GM12878 (cell line): ENCODE results near the gene NGRN. TPM values are rescaled to one million over a fixed set of nuclear protein-coding genes. Genes with fewer than 3 reads are reported as not detected.

Experiments
- ATAC-seq: fragments of 200-7000 bp; cut with Tn5 transposase; 3 replicates; pipeline ENCODE4 v1.9.1; 2020; ENCODE audit warnings: mild to moderate bottlenecking, moderate library complexity
- BruUV-seq: library from RNA; stranded (reverse); fragments of 400-500 nt; replicated peaks from 2 replicates; lab custom pipeline; 2021; lab: Mats Ljungman, UMichigan
- CTCF ChIA-PET: fragments of 300-600 bp; sonication (Branson Sonifier 250); formaldehyde crosslinking; extraction: SDS; loops from one replicate; lab custom pipeline; 2021; ENCODE audit warnings: inconsistent platforms; lab: Yijun Ruan, JAX
- POLR2A ChIA-PET: fragments of 350-600 bp; formaldehyde crosslinking; extraction: SDS; loops from one replicate; lab custom pipeline; 2021; ENCODE audit warnings: inconsistent platforms; lab: Charles Lee
- RAD21 ChIA-PET: fragments of 300-600 bp; sonication (Branson Sonifier 250); formaldehyde crosslinking; loops from one replicate; lab custom pipeline; 2023; ENCODE audit warnings: antibody characterized with exemption; ENCODE audit not compliant: unreplicated experiment; lab: Charles Lee
- SMC1A ChIA-PET: fragments of 300-600 bp; sonication (Branson Sonifier 250); formaldehyde crosslinking; loops from one replicate; lab custom pipeline; 2023; ENCODE audit not compliant: unreplicated experiment, uncharacterized antibody; lab: Charles Lee
- DNase-seq: peaks from one replicate; pipeline ENCODE4 v3.0.0-alpha.2; 2011; ENCODE audit warnings: low read depth, low spot score
- FAIRE-seq: peaks from 3 replicates; lab custom pipeline; 2011; peaks lifted over from hg19 to GRCh38; lab: Jason Lieb, UNC
- H2AFZ ChIP-seq: 2 replicates; pipeline ENCODE4 v1.6.0; 2011; ENCODE audit warnings: low read depth, low read length, control low read depth; ENCODE audit not compliant: control insufficient read depth
- H3K27ac ChIP-seq: 2 replicates; pipeline ENCODE4 v1.5.1; 2011; ENCODE audit warnings: control low read depth; ENCODE audit not compliant: control insufficient read depth, insufficient read depth
- H3K27me3 ChIP-seq, 2 experiments: replicated peaks in 1 of 2; 2 replicates each; pipeline versions ENCODE4 v1.6.0 to v1.6.1; 2011; ENCODE audit warnings: low read length in 1 of 2; ENCODE audit not compliant: control insufficient read depth in 2 of 2, insufficient read depth in 2 of 2
- H3K36me3 ChIP-seq, 2 experiments: 2 replicates each; pipeline ENCODE4 v1.5.1; 2011; ENCODE audit warnings: low read length in 1 of 2; ENCODE audit not compliant: control insufficient read depth in 2 of 2, insufficient read depth in 2 of 2
- H3K4me1 ChIP-seq: 2 replicates; pipeline ENCODE4 v1.6.1; 2011; ENCODE audit warnings: mild to moderate bottlenecking, low read length, moderate library complexity, mixed read lengths; ENCODE audit not compliant: control insufficient read depth, insufficient read depth
- H3K4me2 ChIP-seq: 2 replicates; pipeline ENCODE4 v1.6.0; 2011; ENCODE audit warnings: control low read depth; ENCODE audit not compliant: control insufficient read depth, insufficient read depth
- H3K4me3 ChIP-seq: fragments of 200-600 bp; sonication (generic); 2 replicates; pipeline ENCODE4 v1.5.1; 2016
- H3K79me2 ChIP-seq: 2 replicates; pipeline ENCODE4 v1.6.0; 2011; ENCODE audit warnings: low read length; ENCODE audit not compliant: control insufficient read depth, insufficient read depth
- H3K9ac ChIP-seq: 2 replicates; pipeline ENCODE4 v1.8.0; 2011; ENCODE audit warnings: low read length, control low read depth, mixed read lengths; ENCODE audit not compliant: control insufficient read depth, insufficient read depth
- H3K9me3 ChIP-seq: replicated peaks from 3 replicates; pipeline ENCODE4 v1.5.1; 2011; ENCODE audit warnings: mild to moderate bottlenecking, low read length; ENCODE audit not compliant: control insufficient read depth, insufficient read depth
- H4K20me1 ChIP-seq: 2 replicates; pipeline ENCODE4 v1.6.0; 2011; ENCODE audit not compliant: control insufficient read depth, insufficient read depth
- ATF7 ChIP-seq: fragments of 450-650 bp; IDR thresholded peaks from 2 replicates; pipeline ENCODE4 v1.6.1; 2016; ENCODE audit warnings: low read depth, mild to moderate bottlenecking
- BMI1 ChIP-seq: fragments of 450-650 bp; IDR thresholded peaks from 2 replicates; pipeline ENCODE4 v1.6.1; 2016; ENCODE audit warnings: mild to moderate bottlenecking, moderate library complexity, borderline replicate concordance
- DPF2 ChIP-seq: fragments of 450-650 bp; IDR thresholded peaks from 2 replicates; pipeline ENCODE4 v1.6.1; 2017; ENCODE audit warnings: mild to moderate bottlenecking
- ETV6 ChIP-seq, 2 experiments: fragments of 450-650 bp in 1 of 2; IDR thresholded peaks in 1 of 2; conservative IDR thresholded peaks in 1 of 2; 2 replicates each; pipeline ENCODE4 v1.6.1; 2014; ENCODE audit warnings: antibody characterized with exemption in 1 of 2, borderline replicate concordance in 1 of 2, low read depth in 1 of 2, mild to moderate bottlenecking in 1 of 2, moderate library complexity in 1 of 2
- NR2C2 ChIP-seq: IDR thresholded peaks from 2 replicates; pipeline ENCODE4 v1.6.1; 2011; ENCODE audit warnings: borderline replicate concordance, low read depth; ENCODE audit not compliant: control insufficient read depth, insufficient read length
- REST ChIP-seq: IDR thresholded peaks from 2 replicates; pipeline ENCODE4 v1.6.1; 2012; ENCODE audit warnings: mild to moderate bottlenecking, low read depth, low read length
- SREBF2 ChIP-seq: IDR thresholded peaks from 2 replicates; pipeline ENCODE4 v1.6.1; 2012; ENCODE audit warnings: mild to moderate bottlenecking, low read length
- ZBED1 ChIP-seq: IDR thresholded peaks from 2 replicates; pipeline ENCODE4 v1.6.1; 2016; ENCODE audit warnings: borderline replicate concordance
- ZNF217 ChIP-seq: fragments of 450-650 bp; IDR thresholded peaks from 2 replicates; pipeline ENCODE4 v1.6.1; 2017; ENCODE audit warnings: antibody characterized with exemption, mild to moderate bottlenecking
- WGBS: methylation state at CpG from one replicate; pipeline ENCODE4 v1.1.6; 2016; ENCODE audit warnings: low lambda C conversion rate; ENCODE audit not compliant: insufficient replicate concordance, insufficient coverage; ENCODE audit errors: missing lambda C conversion rate; 5-methylcytosine and 5-hydroxymethylcytosine counted together
- in situ Hi-C: fragments of 300-500 bp; cut with MboI; formaldehyde crosslinking; loops from 9 replicates; pipeline ENCODE4 v1.14.3; 2018; ENCODE audit warnings: mixed read lengths
- intact Hi-C: fragments of 100-400 bp; cut with micrococcal nuclease; formaldehyde crosslinking; loops from one replicate; pipeline ENCODE4 v1.14.2; 2022; ENCODE audit not compliant: unreplicated experiment
- polyA plus RNA-seq, 11 experiments: library from polyadenylated mRNA; depleted of rRNA in 4 of 11; unstranded in 6 of 11; stranded (reverse) in 5 of 11; fragments of >200 nt; fragmentation: Nextera tagmentation in 4 of 11; fragmentation: Illumina TruSeq in 1 of 11; extraction: Ambion mirVana in 4 of 11; extraction: Trizol in 1 of 11; gene quantifications; 1 replicate in 1 of 11; 2 replicates in 10 of 11; pipeline versions ENCODE4 v1.2.1 to v1.2.3, GENCODE V29; 2011 to 2016; ENCODE audit warnings: inconsistent platforms in 2 of 11, missing spikeins in 2 of 11, low read depth in 1 of 11
- total RNA-seq, 4 experiments: library from RNA; depleted of rRNA in 3 of 4; stranded (reverse); fragments of >200 nt in 3 of 4; fragmentation: Illumina TruSeq in 1 of 4; extraction: Trizol in 1 of 4; gene quantifications; 2 replicates each; pipeline versions ENCODE4 v1.2.1 to v1.2.3, GENCODE V29; 2013 to 2021

The NGRN gene
- total and polyA plus RNA-seq, 10 of the 15 experiments (the other 5 are each of a cell fraction or from before 2014, with no cell fraction given): 5.8 to 31.3 (median 23.2) TPM

- Histone ChIP-seq H3K4me1 (0 out of 2 replicates have a peak, but pooled peaks cover under 1% of the 10 kb centered on the region), H3K9me3 (no peaks in the 10 kb centered on the region), H3K9ac (no peak overlapping the region), H4K20me1 (no peaks in the 10 kb centered on the region), H3K27ac (no peak overlapping the region), H3K36me3 (peaks cover 17 to 22% of the 10 kb centered on the region in 2 experiments; a peak in 3 of 4 replicates), H3K79me2 (no peaks in the 10 kb centered on the region), H3K27me3 (no peaks in the 10 kb centered on the region), H2AFZ (no peak overlapping the region), H3K4me2 (no peak overlapping the region), H3K4me3 (no peak overlapping the region)
- no peak for DNase-seq
- ChIA-PET SMC1A (no interaction called here), RAD21 (no interaction called here), POLR2A (no interaction called here), CTCF (interaction anchor here (0.9 to 1.0 kb wide), 2 partner anchors 62 to 63 kb away, joined by 3 to 7 read pairs; no protein-coding TSS in a partner anchor)
- no TSS peak for BruUV-seq
- FAIRE-seq: no peak
- WGBS: 93% methylated on average over 17 of the region's 17 CpGs
- ATAC-seq: no peak
- TF ChIP-seq NR2C2: no peak
- no peak for TF ChIP-seq REST
- no peak for TF ChIP-seq ZBED1
- no peak for TF ChIP-seq ZNF217
- no peak for TF ChIP-seq SREBF2
- TF ChIP-seq BMI1: no peak
- no peak for TF ChIP-seq DPF2
- no peak for TF ChIP-seq ATF7
- TF ChIP-seq ETV6 (conservative IDR thresholded peaks at IDR 0.05 in 1 of 2, IDR thresholded peaks at IDR 0.05 in 1 of 2; ENCODE audit: borderline replicate concordance in 1 of 2, low read depth in 1 of 2): no peak
- intact Hi-C loops: no loop called here
- in situ Hi-C loops: no loop called here
Measured at GRCh38 chr15:90225047-90225446, 40.4 kb upstream of the NGRN start.
